HG02943 (cell line): Measurements from ENCODE around the gene ARL13B.
"Not testable (repeated sequence)": the region's sequence is repeated elsewhere in the genome, so short reads cannot be mapped to it uniquely, and the experiment has no call there.

ENCODE experiments used
- ATAC-seq: cut with Tn5 transposase; IDR thresholded peaks from one replicate; pipeline ENCODE4 v1.9.1; 2021; ENCODE audit warnings: mild to moderate bottlenecking, low read depth, moderate library complexity; ENCODE audit not compliant: unreplicated experiment

ARL13B gene

DNA sequence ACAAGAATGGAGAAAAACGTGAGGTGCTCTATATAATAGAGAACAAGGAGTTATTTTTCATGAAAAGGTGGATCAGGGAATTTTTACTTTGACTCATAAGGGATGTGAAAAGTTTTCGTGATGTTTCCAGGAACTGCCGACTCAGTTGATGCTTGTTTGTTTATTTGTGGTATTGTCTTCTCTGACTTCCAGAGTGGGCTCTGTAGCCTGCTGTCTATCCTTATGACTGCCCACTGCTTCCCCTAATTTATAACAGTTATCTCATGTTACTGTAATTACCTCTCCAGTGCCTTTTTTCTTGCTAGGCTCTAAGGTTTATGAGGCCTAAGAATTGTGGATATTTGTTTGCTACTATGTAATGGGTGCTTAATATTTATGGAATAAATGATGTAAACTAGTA is 12.3 kb downstream of the ARL13B start:
- no peak for ATAC-seq

DNA sequence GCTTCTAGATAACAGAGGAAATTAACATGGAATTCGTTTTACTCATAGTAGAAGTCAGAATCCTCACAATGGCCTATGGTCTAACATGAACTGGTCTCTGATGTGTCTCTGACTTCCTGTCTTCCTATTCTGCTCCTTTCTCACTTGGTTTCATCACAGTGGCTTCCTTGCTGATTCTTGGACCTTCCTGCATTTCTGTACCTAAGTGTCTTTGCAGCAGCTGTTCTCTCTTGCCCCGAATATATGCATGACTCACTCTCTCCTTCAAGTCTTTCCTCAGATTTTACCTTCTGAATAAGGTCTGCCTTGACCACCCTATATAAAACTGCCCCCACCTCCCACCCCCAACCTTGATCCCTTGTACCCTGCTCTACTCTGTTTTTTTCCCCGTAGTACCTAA is 14.1 kb downstream of the ARL13B start:
- no peak for ATAC-seq

DNA sequence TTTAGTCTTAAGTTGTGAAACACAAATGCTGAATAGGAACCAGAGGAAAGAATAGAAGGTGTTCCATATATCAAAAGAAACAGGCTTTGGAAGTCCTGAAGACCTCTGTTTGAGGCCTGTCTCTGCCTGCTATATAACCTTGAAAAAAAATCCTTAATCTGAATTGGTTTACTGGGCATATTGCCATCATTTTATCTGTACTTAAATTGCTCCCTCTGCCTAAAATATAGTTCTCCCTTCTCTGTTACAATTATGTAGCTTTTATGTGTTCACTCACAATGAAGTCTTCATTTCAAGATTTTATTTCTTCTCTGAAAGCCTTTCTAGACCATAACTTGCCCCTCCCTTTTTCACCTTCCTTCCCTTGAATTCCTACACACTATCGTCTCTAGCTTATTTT is 21.2 kb downstream of the ARL13B start:
- no peak for ATAC-seq

DNA sequence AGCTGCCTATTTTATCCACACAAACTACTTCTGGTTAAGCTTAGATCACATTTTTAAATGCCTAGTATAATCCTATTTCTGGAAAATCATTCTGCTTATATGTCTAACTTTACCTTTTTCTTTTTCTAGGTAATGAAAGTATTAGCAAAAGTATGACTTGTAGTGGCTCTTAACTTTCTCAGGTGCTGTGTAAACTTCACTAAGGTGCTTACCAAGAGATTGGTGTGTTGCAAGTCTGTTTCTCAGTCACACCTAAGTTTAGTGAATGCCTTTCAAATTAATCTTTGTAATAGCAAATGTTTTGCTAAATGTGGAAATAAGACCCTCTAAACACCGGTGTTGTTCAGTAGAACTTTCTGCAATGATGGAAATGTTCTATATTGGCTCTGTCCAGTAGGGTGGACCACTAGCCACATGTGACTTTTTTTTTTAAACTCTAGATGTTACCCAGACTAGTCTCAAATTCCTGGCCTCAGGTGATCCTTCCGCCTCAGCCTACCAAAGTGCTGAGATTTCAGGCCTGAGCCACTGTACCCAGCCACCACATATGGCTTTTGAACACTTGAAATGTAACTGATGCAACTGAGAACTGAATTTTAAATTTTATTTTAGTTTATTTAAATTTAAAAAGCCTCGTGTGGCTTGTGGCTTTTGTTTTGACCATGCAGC is 22.0 kb downstream of the ARL13B start:
- ATAC-seq, result no peak

DNA sequence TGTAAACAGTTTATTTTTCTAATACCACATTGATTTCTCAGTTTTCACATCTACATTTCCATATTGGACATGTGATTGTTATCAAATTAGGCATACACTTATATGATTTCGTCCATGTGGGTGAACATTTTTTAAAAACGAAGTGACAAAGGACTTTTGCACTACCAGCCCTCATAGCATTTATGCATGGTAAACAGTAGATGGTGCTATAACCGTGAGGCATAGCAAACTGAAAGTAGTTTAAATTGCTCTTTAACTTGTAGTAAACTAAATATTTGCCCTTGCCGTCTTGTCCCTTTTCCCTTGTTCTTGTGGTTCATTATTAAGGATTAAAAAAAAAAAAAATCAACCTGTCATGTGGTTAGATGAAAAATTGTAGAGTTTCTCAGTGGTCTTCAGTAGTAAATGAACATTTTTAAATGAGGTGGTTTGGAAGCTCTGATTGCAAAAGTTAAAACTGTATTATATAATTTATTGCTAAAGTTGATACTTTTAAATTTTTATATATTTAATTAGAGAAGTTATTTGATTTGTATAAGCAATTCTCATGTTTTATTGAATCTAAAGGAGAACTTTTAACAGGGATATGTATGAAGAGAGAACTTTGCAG is 24.5 kb downstream of the ARL13B start:
- ATAC-seq, result peak; percentile 83

DNA sequence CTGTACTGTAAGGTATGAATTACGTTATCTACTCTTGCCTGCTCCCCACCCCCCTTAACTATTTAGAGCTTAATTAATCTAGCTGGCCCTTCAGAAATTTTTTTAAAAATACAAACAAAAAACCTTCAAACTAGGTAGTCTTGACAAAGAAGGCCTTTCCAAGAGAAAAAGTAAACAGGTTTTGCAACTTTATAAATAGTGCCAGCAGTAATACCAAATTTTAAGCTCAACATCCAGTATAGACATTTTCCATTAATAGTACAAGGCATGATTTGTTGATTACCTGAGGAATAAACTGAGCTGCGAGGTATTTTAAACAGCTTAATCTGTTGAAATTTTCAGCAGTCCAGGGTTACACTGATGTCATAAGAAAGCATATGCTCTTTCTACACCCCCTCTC is 28.3 kb downstream of the ARL13B start:
- ATAC-seq, result no peak

DNA sequence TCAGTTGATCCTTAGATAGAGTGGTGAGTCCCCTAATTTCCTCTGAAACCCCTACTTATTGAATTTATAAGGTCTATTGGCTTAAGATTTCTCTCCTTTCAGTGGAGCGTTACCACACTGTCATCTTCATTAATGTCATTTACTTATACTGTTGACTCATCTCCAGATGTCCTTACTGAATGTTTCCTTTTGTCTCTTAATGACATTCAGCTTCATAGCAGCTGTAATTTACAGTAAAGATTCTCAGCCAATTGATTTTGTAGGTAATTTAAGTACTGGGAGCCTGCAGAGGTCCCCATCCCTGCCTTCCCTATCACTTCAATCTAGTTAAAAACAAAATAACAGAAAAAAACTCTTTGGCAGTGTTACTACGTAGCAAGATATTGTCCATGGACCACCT is 29.7 kb downstream of the ARL13B start:
- ATAC-seq, result no peak

DNA sequence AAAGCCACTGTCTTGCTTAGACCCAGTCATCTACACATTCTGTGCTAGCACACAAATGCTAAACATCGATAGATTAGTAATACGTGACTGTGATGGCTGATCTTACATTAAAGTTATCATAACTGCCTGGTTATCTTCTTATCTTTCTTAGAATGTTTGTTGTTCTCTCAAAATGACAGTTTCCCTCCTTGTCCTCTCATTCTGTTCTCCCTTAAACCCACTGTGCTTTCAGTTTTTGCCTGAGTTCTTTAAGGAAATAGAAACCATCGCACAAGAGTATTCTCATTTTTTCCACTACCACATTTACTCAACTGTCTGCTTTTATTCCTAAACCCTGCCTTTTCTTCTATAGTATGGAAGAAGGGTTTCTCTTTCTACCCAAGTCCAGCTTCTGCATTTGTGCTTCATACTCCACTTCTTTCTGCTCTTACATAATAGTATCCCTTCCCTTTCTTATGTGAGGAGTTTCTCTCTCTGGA is 31.3 kb downstream of the ARL13B start:
- no peak for ATAC-seq

DNA sequence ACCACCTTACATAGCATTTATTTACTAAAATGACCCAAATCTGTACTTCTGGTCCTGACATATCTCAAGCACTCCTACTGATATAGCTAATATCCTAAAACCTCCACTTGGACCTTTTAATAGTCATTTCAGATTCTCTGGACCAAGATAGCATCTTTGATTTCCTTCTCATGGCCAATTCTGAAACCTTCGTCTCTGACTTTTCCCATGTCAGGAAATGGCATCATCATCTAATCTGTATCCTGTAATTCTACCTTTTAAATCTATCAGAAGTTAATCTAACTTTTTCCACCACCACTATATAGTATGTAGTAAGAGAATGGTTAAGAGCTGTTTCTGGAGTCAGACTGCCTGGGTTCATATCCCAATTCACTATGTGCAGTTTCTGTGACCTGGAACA is 32.2 kb downstream of the ARL13B start:
- ATAC-seq, result no peak

DNA sequence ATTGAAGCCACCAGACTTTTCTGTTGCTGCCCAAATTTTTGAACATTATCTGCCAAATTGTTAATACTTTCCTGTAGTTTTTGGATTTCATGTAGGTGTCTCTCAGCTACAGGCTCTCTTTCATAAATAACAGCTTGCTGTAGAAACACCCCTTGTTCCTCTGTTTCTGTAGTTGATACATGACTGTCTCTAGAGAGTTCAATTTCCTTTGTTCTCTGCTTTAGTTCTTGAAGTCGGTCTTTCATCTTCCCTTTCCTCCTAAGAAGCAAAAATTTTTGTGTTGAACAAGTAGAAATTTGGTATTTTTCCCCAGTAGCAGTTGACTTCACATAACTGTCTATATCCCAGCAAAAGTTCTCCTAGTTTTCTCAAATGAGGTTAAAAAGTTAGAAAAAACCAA is 35.1 kb downstream of the ARL13B start:
- no peak for ATAC-seq

DNA sequence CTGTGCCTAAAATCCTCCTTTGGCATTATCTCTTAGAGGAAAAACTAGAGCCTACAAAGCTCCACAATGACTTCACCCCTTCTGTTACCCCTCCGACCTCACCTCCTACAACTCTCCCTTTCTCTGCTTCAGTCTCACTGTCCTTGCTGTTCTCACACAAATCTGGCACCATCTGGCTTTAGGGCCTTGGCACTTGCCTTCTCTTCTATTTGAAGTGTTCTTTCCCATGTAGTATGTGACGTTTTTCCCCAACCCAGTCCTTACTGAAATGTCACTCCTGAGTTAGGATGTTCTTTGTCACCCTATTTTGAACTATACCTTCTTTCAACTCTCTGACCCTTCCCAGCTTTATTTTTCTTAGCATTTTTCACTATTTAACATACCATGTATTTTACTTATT is 39.7 kb downstream of the ARL13B start:
- no peak for ATAC-seq

DNA sequence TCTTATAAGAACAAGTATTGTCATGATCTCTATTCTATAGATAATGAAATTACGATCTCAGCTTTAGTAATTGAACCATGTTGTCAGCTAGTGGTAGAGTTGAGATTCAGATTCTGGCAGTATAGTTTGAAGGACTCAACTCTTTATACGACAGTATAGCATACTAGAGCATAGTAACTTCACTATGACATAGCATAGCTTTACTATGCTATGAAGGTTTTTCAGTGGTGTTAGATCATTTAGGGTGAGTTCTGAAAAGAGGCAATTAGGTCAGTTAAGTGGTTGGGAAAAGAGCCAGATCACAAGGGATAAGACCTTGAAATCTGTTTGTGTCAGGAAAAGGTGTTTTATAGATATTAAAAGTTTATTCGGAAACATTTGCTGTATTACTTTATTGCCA is 40.3 kb downstream of the ARL13B start:
- no peak for ATAC-seq

DNA sequence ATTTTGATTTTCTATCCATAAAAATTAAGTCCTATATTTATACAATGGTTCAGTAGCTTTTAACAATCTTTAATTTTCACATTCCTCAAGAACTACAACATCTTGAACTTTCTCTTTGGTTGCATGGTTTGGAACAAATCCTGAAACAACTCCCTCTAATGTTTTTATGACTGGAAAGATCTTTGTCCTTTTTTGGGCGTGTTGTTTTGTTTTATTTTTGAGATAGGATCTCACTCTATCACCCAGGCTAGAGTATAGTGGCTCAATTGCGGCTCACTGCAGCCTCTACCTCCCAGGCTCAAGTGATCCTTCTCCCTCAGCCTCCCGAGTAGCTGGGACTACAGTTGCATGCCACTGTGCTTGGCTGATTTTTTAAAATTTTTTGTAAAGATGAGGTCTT is 44.4 kb downstream of the ARL13B start:
- ATAC-seq, result no peak

DNA sequence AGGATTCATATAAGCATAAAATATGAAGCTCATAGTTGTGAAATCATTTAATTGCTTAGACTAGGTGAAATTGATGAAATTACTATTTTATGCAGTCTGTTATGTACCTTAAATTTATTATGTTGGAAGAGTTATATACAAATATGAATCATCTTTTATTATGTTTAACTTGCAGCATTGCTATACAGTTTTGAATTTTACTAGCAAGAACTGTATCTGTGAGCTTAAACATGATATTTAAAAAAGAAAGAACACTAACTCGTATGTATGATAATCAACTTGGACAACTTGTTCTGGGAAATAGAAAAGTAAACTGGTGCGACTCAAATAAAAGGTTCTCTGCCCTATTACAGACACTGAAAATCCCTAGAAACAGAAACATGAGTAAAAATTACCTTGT is 46.7 kb downstream of the ARL13B start:
- no peak for ATAC-seq

DNA sequence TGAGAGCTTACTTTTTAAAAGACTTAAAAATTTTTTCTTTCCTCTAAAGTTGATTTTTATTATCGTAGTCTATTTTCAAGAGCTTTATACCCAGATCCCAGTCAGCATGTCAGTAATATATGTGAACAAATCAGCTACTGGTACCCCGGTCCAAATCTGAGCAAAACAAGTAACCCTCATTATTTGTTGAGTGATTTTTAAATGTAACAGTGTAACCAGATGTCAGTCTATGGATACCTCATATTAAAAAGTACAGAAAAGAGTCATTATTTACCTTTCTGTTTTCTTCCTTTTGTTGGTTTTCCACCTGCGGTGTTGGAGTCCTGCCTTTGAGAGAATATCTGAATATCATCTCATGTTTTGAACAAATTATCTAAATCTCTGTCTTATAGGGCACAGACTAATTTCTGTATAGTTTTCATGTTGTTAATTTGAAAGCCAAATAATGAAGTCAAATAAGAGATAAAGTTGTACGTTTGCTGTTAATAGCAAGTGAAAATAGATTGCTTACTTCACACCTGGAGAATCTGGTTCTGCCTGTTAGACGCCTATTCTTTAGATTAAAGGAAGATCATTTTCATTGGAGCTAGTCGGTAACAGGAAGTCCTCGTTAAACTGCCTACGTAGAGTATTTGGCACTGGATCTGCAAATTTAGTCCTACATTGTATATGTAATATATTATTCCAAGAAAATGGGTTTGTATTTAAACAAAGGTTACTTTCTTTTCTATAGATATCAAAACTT is 48.3 kb downstream of the ARL13B start, which contains the start of gene STX19:
Gene STX19, minus strand, starts transcription at position 505 of the 745 bp plus-strand sequence. CDS start 13,328 bp downstream, outside the sequence.
- ATAC-seq, result no peak

DNA sequence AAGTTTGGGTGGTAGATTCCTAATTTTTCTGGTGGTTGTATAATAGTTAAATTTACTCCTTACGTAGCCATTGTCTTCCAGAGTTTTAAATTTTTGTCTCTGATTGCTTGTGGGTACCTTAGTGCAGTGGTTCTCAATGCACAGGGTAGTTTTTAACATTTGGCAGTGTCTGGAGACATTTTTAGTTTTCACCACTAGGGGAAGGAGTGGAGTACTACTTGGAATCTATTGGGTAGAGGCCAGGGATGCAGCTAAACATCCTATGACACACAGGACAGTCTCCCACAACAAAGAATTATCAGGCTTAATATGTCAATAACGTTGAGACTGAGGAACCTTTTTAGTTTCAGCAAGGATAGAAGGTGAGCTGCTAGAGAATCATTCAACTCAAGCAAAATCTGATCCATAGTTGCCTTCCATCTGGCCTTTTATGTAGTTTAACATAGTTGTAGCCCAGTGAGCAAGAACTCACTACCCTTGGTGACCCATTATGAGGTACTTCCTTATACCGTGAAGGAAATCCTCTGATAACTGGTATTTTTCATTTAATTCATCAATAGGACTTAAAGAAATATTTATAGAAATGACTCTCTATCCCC is 57.1 kb downstream of the ARL13B start:
- ATAC-seq, result peak; percentile 65

DNA sequence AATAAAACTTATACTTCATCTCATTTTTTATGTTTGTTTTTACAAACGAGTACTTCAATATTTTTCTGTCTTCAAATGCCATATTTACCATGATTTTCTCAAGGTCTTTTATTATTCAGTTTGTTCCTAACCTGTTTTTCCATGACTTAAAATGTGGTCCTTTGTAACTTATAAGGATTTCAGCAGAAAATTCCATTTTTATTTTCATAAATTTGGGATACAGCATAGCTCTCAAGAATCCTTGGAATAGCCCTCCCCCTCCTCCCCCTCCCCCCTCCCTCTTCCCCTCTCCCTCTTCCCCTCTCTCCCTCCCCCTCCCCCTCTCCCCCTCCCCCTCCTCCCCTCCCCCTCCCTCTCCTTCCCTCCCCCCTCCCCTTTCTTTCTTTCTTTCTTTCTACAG is 63.3 kb downstream of the ARL13B start:
- no peak for ATAC-seq

DNA sequence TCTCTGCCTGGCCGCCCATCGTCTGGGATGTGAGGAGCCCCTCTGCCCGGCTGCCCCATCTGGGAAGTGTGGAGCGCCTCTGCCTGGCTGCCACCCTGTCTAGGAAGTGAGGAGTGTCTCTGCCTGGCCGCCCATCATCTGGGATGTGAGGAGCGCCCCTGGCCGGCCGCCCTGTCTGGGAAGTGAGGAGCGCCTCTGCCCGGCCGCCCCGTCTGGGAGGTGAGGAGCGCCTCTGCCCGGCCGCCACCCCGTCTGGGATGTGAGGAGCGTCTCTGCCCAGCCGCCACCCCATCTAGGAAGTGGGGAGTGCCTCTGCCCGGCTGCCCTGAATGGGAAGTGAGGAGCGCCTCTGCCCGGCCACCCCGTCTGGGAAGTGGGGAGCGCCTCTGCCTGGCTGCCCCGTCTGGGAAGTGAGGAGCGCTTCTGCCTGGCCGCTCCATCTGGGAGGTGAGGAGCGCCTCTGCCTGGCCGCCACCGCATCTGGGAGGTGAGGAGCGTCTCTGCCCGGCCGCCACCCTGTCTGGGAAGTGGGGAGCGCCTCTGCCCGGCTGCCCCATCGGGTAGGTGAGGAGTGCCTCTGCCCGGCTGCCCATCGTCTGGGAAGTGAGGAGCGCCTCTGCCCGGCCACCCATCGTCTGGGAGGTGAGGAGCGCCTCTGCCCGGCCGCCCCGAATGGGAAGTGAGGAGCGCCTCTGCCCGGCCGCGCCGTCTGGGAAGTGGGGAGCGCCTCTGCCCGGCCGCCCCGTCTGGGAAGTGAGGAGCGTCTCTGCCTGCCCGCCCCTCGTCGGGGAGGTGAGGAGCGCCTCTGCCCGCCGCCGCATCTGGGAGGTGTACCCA is 64.4 kb downstream of the ARL13B start:
- ATAC-seq, result not testable (repeated sequence)

DNA sequence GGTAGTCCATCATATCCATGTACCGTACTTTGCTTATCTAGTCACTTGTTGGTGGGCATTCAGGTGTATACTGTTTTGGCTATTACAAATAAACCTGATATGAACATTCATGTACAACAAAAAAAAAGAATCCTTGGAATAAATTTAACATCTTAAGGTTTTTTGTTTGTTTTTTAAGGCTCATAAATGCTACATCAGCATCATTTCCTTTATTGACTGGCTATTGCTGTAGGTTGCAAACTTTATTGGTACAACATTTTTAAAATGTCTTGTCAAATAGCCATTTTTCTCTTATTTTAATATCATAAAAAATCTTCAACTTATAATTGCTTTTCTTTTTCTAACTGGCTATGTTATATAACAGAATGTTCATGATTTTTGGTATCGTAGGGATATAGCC is 66.6 kb downstream of the ARL13B start:
- ATAC-seq, result no peak

DNA sequence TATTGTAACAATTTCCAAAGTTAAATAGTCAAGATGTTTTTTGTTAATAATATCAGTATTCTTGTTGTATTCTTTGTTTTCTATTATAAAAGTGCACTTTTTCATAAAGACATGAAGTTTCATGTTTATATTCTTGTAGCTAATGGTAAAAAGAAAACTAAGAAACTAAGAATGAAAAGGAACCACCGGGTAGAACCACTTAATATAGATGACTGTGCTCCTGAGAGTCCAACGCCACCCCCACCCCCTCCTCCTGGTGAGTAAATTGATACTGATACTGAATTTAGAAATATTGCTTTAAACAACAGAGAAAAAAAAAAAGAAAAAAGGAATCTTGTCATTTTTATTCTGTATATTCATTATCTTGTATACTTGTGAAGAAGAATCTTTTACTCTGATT is 69.3 kb downstream of the ARL13B start:
- ATAC-seq, result no peak
